ENCODE data around the gene GRIK5.

DNA sequence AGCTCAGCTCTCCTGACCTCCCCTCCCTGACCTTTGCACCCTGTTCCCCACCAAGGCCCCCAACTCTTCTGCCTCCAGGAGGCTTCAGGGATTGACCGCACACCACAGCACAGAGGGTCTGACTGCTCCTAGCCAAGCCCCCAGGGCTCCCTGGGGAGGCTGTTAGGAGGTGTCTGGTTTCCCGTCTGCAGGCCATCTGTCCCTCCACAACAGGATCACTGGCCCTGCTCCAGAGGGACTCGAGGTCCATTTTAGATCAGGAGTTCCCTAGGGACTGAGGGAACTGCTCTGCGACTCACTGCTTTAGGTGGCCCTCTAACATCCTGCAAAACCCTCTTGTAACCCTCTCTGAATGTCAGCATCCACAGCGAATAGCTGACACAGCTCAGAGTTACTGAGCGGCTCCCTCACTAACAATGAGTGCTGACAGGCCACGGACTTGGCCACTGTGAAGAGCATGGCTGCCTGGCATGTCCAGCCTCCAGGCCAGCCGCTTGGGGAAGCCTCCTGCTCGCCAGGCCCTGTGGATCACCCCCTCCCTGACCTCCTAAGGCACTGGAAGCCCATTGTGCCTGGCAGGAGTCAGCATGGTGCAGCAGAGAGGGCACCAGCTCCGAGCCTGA, 17.7 kb downstream of the GRIK5 start:
- no peak for TF ChIP-seq CTCF (conservative IDR thresholded peaks at IDR 0.05; ENCODE audit: low read length)
- no peak for TF ChIP-seq EZH2phosphoT487 (IDR thresholded peaks at IDR 0.05; ENCODE audit: borderline replicate concordance)
